ENCODE measurements around the gene PRICKLE1.

The PRICKLE1 gene

GRCh38 chr12:42539696-42540095 is 49.9 kb downstream of the PRICKLE1 start:
- no peak for DNase-seq (ENCODE audit: low read depth)
- no peak for TF ChIP-seq CTCF (IDR thresholded peaks at IDR 0.05; ENCODE audit: low read depth, low read length, missing control alignments)
- no peak overlapping the region for H3K4me3 ChIP-seq (ENCODE audit: low read depth, low read length)

GRCh38 chr12:42538203-42538602 is 51.3 kb downstream of the PRICKLE1 start:
- DNase-seq (ENCODE audit: low read depth) = no peak
- no peak overlapping the region for H3K4me3 ChIP-seq (ENCODE audit: low read depth, low read length)
- TF ChIP-seq CTCF (IDR thresholded peaks at IDR 0.05; ENCODE audit: low read depth, low read length, missing control alignments) = no peak

- TF ChIP-seq CTCF (IDR thresholded peaks at IDR 0.05; ENCODE audit: low read depth, low read length, missing control alignments) = no peak
- no peak overlapping the region for H3K4me3 ChIP-seq (ENCODE audit: low read depth, low read length)
- no peak for DNase-seq (ENCODE audit: low read depth)
Measured at GRCh38 chr12:42534184-42534838, 55.2 kb downstream of the PRICKLE1 start.

GRCh38 chr12:42530284-42530683 is 59.3 kb downstream of the PRICKLE1 start:
- no peak overlapping the region for H3K4me3 ChIP-seq (ENCODE audit: low read depth, low read length)
- no peak for DNase-seq (ENCODE audit: low read depth)
- no peak for TF ChIP-seq CTCF (IDR thresholded peaks at IDR 0.05; ENCODE audit: low read depth, low read length, missing control alignments)

DNA sequence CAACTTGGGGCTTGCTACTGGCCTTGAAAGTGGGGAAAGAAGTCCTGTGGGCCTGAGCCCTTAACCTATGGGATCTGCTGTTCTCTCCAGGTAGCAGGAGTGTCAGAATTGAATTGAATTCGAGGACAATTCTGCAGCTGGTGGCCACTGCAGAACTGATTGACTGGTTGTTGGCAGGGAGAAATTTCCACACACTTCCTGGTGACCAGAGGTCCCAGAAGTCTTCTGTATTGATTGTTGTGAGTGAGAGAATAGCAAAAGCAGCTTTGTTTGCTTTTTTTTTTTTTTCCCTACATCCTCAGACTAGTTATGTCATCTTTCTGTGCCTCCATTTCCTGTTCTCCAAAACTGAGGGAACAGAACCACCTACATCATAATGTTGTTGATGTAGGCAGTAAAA is 64.1 kb downstream of the PRICKLE1 start:
- DNase-seq (ENCODE audit: low read depth) = no peak
- TF ChIP-seq CTCF (IDR thresholded peaks at IDR 0.05; ENCODE audit: low read depth, low read length, missing control alignments) = no peak
- no peak overlapping the region for H3K4me3 ChIP-seq (ENCODE audit: low read depth, low read length)

DNA sequence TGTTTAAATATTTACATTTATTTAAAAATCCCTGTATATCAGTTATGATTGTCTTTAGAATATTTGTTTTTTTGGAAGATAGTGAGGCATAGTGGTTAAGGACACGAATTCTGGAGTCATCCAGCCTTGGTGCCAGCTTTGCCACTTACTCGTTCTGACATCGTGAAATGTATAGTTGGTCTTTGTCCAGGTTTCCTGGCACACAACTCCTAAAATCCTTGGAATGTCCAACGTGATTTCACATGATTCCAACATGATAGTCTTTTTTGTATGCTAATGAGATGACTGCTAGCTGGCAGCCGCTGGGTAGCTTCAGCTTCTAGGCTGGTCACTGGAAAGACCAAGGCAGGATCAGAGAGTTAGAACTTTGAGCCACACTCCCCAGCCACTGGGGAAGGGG is 64.8 kb downstream of the PRICKLE1 start:
- TF ChIP-seq CTCF (IDR thresholded peaks at IDR 0.05; ENCODE audit: low read depth, low read length, missing control alignments) = no peak
- no peak for DNase-seq (ENCODE audit: low read depth)
- no peak overlapping the region for H3K4me3 ChIP-seq (ENCODE audit: low read depth, low read length)

GRCh38 chr12:42516573-42516972 is 73.0 kb downstream of the PRICKLE1 start:
- DNase-seq (ENCODE audit: low read depth) = no peak
- TF ChIP-seq CTCF (IDR thresholded peaks at IDR 0.05; ENCODE audit: low read depth, low read length, missing control alignments) = no peak
- no peak overlapping the region for H3K4me3 ChIP-seq (ENCODE audit: low read depth, low read length)
